PC-3 (cell line): ENCODE results near the gene CTRB1. TPM values are rescaled to one million over a fixed set of nuclear protein-coding genes. Genes with fewer than 3 reads are reported as not detected.

Experiments used
- ATAC-seq: fragments of 200-7000 bp; cut with Tn5 transposase; 2 replicates; pipeline ENCODE4 v1.9.1; 2020; ENCODE audit warnings: mild to moderate bottlenecking, moderate library complexity
- BruUV-seq: library from RNA; stranded (reverse); fragments of 400-500 nt; replicated peaks from 2 replicates; lab custom pipeline; 2021; lab: Mats Ljungman, UMichigan
- CTCF ChIA-PET: fragments of 300-600 bp; sonication (Branson Sonifier 250); formaldehyde crosslinking; loops from one replicate; lab custom pipeline; 2022; ENCODE audit warnings: antibody characterized with exemption; lab: Charles Lee
- POLR2A ChIA-PET: fragments of 300-600 bp; sonication (Branson Sonifier 250); formaldehyde crosslinking; loops from one replicate; lab custom pipeline; 2022; ENCODE audit warnings: antibody characterized with exemption; ENCODE audit not compliant: unreplicated experiment; lab: Charles Lee
- DNase-seq: peaks from one replicate; pipeline ENCODE4 v3.0.0-alpha.2; 2015
- H2AFZ ChIP-seq: fragments of 300-600 bp; sonication (generic); 2 replicates; pipeline ENCODE4 v1.6.0; 2016; ENCODE audit warnings: antibody characterized with exemption, low read length
- H3F3A ChIP-seq: fragments of 300-600 bp; sonication (generic); one replicate; pipeline ENCODE4 v1.6.0; 2017; ENCODE audit warnings: antibody characterized with exemption, low read length, control low read depth, mild to moderate bottlenecking; ENCODE audit not compliant: unreplicated experiment
- H3K27ac ChIP-seq: fragments of 300-600 bp; sonication (generic); 2 replicates; pipeline ENCODE4 v1.5.1; 2016; ENCODE audit warnings: mild to moderate bottlenecking, low read length
- H3K27me3 ChIP-seq: fragments of 300-600 bp; sonication (generic); 2 replicates; pipeline ENCODE4 v1.6.1; 2016; ENCODE audit warnings: low read length, mixed read lengths
- H3K36me3 ChIP-seq: fragments of 300-600 bp; sonication (generic); 2 replicates; pipeline ENCODE4 v1.6.1; 2016; ENCODE audit warnings: low read depth, mixed run types, low read length, mixed read lengths
- H3K4me1 ChIP-seq: fragments of 300-600 bp; sonication (generic); 2 replicates; pipeline ENCODE4 v1.5.1; 2016; ENCODE audit warnings: low read length; ENCODE audit not compliant: insufficient read depth
- H3K4me2 ChIP-seq: fragments of 300-600 bp; sonication (generic); 2 replicates; pipeline ENCODE4 v1.6.0; 2016; ENCODE audit warnings: low read length
- H3K4me3 ChIP-seq: fragments of 300-600 bp; sonication (generic); 2 replicates; pipeline ENCODE4 v1.5.1; 2016; ENCODE audit warnings: mild to moderate bottlenecking, low read length, mixed read lengths
- H3K79me2 ChIP-seq: fragments of 300-600 bp; sonication (generic); 2 replicates; pipeline ENCODE4 v1.6.1; 2017; ENCODE audit warnings: low read length, mixed read lengths
- H3K9ac ChIP-seq: fragments of 300-600 bp; sonication (generic); 2 replicates; pipeline ENCODE4 v1.6.0; 2016; ENCODE audit warnings: mild to moderate bottlenecking, low read length
- H3K9me2 ChIP-seq: fragments of 300-600 bp; sonication (generic); replicated peaks from 2 replicates; pipeline ENCODE4 v1.6.1; 2016; ENCODE audit warnings: mixed run types, low read length, mixed read lengths
- H3K9me3 ChIP-seq: fragments of 300-600 bp; sonication (generic); 2 replicates; pipeline ENCODE4 v1.6.1; 2016; ENCODE audit warnings: low read length, mixed read lengths
- H4K20me1 ChIP-seq: fragments of 300-600 bp; sonication (generic); 2 replicates; pipeline ENCODE4 v1.6.1; 2016; ENCODE audit warnings: low read length, mixed read lengths
- EZH2 ChIP-seq: fragments of 300-600 bp; sonication (generic); IDR thresholded peaks from one replicate; pipeline ENCODE4 v1.6.1; 2017; ENCODE audit warnings: antibody characterized with exemption, mild to moderate bottlenecking, low read length; ENCODE audit not compliant: unreplicated experiment
- EZH2phosphoT487 ChIP-seq: fragments of 300-600 bp; sonication (generic); IDR thresholded peaks from 2 replicates; pipeline ENCODE4 v1.6.1; 2018; ENCODE audit warnings: mild to moderate bottlenecking, antibody characterized with exemption, low read length, borderline replicate concordance
- intact Hi-C: fragments of 100-400 bp; cut with micrococcal nuclease; formaldehyde crosslinking; loops from 2 replicates; pipeline ENCODE4 v1.9.0; 2023
- total RNA-seq: library from RNA; depleted of rRNA; stranded (reverse); fragments of >200 nt; gene quantifications from 2 replicates; pipeline ENCODE4 v1.2.3, GENCODE V29; 2014
- TF ChIP-seq, protein P1 (sequence below): fragments of 300-600 bp; sonication (generic); conservative IDR thresholded peaks from 2 replicates; pipeline ENCODE4 v1.5.1; 2017; ENCODE audit warnings: antibody characterized with exemption, low read depth, mild to moderate bottlenecking, low read length

The CTRB1 gene
- total RNA-seq, 1 experiment from 2014 or later, result not detected

DNA sequence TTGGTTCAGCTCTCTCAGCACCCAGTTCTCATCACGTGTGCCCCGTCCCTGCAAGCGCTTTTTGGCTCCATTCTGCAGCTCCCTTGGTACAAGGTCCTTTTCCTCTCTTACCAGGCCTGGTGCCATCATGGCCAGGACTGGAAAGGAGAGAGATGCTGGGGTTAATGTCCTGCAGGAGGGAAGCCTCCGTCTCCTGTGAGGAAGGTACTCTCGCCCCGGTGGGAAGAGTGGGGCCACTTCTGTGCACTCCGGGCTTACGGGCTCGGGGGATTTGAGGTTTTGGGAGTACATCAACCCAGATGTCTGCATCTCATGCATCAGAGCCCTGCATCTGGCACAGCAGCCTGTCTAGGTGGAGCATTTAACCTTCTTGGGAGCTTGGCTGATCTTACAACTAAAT, 22.0 kb upstream of the CTRB1 start:
- ChIA-PET POLR2A (no interaction called here), CTCF (interaction anchor here (0.6 kb wide), 1 partner anchor 20 kb away, joined by 3 read pairs; no protein-coding TSS in a partner anchor)
- Histone ChIP-seq H3K27me3 (no peaks in the 10 kb centered on the region), H3K9me3 (no peaks in the 10 kb centered on the region), H3K27ac (no peak overlapping the region), H3K9me2 (no peaks in the 10 kb centered on the region), H3F3A (no peaks in the 10 kb centered on the region), H2AFZ (no peak overlapping the region), H4K20me1 (no peaks in the 10 kb centered on the region), H3K4me3 (no peak overlapping the region), H3K36me3 (no peaks in the 10 kb centered on the region), H3K9ac (no peak overlapping the region), H3K4me1 (no peaks in the 10 kb centered on the region), H3K79me2 (no peaks in the 10 kb centered on the region), H3K4me2 (no peak overlapping the region)
- ATAC-seq, result no peak
- BruUV-seq, result no TSS peak
- intact Hi-C loops, result loop anchor here (5.0 kb wide), 2 partner anchors 35 to 325 kb away; no protein-coding TSS in a partner anchor
- TF ChIP-seq EZH2phosphoT487 (no peak), EZH2 (no peak)
- TF ChIP-seq, protein P1, sequence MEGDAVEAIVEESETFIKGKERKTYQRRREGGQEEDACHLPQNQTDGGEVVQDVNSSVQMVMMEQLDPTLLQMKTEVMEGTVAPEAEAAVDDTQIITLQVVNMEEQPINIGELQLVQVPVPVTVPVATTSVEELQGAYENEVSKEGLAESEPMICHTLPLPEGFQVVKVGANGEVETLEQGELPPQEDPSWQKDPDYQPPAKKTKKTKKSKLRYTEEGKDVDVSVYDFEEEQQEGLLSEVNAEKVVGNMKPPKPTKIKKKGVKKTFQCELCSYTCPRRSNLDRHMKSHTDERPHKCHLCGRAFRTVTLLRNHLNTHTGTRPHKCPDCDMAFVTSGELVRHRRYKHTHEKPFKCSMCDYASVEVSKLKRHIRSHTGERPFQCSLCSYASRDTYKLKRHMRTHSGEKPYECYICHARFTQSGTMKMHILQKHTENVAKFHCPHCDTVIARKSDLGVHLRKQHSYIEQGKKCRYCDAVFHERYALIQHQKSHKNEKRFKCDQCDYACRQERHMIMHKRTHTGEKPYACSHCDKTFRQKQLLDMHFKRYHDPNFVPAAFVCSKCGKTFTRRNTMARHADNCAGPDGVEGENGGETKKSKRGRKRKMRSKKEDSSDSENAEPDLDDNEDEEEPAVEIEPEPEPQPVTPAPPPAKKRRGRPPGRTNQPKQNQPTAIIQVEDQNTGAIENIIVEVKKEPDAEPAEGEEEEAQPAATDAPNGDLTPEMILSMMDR, result no peak
- DNase-seq, result no peak

DNA sequence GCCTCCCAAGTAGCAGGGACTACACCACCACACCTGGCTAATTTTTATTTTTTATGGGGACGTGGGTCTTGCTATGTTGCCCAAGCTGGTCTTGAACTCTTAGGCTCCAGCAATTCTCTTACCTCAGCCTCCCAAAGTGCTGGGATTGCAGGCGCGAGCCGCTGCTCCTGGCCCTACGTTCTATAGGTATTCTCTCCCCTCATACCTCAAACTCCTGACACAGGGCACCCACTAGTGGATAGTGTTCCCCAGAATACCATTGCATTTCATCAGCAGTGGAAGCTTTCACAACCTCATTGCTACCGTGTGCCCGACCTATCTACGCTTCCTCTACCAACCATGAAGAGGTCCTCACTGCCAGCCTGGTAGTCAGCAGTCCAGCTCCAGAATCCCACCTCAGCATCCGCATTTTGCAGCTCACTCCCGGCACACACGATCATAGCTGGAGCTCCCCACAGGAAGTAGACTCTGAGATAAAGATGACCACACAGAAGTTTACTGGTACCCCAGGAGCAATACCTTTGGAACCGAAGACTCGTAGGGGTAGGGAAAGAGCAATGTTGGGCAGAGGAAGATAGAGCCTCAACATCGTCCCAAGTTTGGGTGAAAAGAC, 21.2 kb upstream of the CTRB1 start:
- H2AFZ ChIP-seq, result peak overlapping the region; percentile 67; the same call in 1 of the 2 replicates
- H3K9ac ChIP-seq, result no peak overlapping the region
- ATAC-seq (no peak), DNase-seq (no peak)
- no peaks in the 10 kb centered on the region for H3K27me3 ChIP-seq
- no peaks in the 10 kb centered on the region for H3K4me1 ChIP-seq
- H3K4me2 ChIP-seq, result peak overlapping the region; percentile 65; the same call in 1 of the 2 replicates
- H3K27ac ChIP-seq, result no peak overlapping the region
- H3K9me2 ChIP-seq, result no peaks in the 10 kb centered on the region
- ChIA-PET POLR2A (no interaction called here), CTCF (no interaction called here)
- no peaks in the 10 kb centered on the region for H3K36me3 ChIP-seq
- no peaks in the 10 kb centered on the region for H4K20me1 ChIP-seq
- no peaks in the 10 kb centered on the region for H3F3A ChIP-seq
- BruUV-seq, result no TSS peak
- intact Hi-C loops, result loop anchor here (5.0 kb wide), 2 partner anchors 35 to 325 kb away; no protein-coding TSS in a partner anchor
- no peaks in the 10 kb centered on the region for H3K79me2 ChIP-seq
- H3K9me3 ChIP-seq, result no peaks in the 10 kb centered on the region
- no peak for TF ChIP-seq EZH2phosphoT487
- TF ChIP-seq, protein P1, result no peak
- TF ChIP-seq EZH2, result no peak
- no peak overlapping the region for H3K4me3 ChIP-seq

DNA sequence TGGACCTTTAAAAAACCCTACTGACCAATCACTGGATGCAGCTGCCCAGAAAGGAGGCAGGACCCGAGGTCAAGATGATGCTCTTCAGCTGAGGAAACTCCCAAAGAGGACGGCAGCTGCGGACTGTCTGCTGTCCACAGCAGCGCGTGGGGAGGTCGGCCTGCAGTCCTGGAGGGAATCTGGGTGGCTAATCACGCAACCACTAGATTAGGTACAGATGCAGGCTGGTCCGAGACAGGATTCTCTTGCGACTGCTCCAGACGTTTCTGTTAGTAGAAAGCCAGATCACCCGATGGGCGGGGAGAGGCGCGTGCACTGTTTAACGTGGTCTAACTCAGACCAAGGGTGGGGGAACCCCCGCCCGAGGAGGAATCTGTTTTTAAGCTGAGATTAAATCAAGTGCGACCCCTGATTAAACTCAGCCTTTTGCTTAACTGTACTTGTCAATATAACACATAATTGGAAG, 20.6 kb upstream of the CTRB1 start:
- no TSS peak for BruUV-seq
- H3K36me3 ChIP-seq, result no peaks in the 10 kb centered on the region
- H3K27me3 ChIP-seq, result no peaks in the 10 kb centered on the region
- H3K4me1 ChIP-seq, result no peaks in the 10 kb centered on the region
- no peak overlapping the region for H3K27ac ChIP-seq
- ATAC-seq (0 out of 2 replicates have a peak, but pooled peaks have one; percentile 21), DNase-seq (no peak)
- no peaks in the 10 kb centered on the region for H3K79me2 ChIP-seq
- H3K9me2 ChIP-seq, result no peaks in the 10 kb centered on the region
- H3K9ac ChIP-seq, result no peak overlapping the region
- no peaks in the 10 kb centered on the region for H4K20me1 ChIP-seq
- TF ChIP-seq EZH2phosphoT487, result no peak
- TF ChIP-seq, protein P1, result no peak
- TF ChIP-seq EZH2, result no peak
- peak overlapping the region; percentile 67 for H2AFZ ChIP-seq
- no peaks in the 10 kb centered on the region for H3K9me3 ChIP-seq
- no peaks in the 10 kb centered on the region for H3F3A ChIP-seq
- H3K4me3 ChIP-seq, result peak overlapping the region; percentile 28; the same call in 1 of the 2 replicates
- intact Hi-C loops, result loop anchor here (5.0 kb wide), 2 partner anchors 34 to 324 kb away; no protein-coding TSS in a partner anchor
- ChIA-PET CTCF (interaction anchor here (1.7 kb wide), 1 partner anchor 188 kb away, joined by 7 read pairs; no protein-coding TSS in a partner anchor), POLR2A (no interaction called here)
- H3K4me2 ChIP-seq, result peak overlapping the region; percentile 65
